Fibroblast of skin of left biceps (primary cell): Measurements from ENCODE around the gene COL6A1.
A peak's percentile ranks its signal among the peaks of the same experiment; 100 is the strongest.

Experiments used
- DNase-seq, 2 experiments: peaks; one replicate each; pipeline ENCODE4 v3.0.0-alpha.2; 2013; ENCODE audit warnings: low read depth in 2 of 2

COL6A1 gene

DNA sequence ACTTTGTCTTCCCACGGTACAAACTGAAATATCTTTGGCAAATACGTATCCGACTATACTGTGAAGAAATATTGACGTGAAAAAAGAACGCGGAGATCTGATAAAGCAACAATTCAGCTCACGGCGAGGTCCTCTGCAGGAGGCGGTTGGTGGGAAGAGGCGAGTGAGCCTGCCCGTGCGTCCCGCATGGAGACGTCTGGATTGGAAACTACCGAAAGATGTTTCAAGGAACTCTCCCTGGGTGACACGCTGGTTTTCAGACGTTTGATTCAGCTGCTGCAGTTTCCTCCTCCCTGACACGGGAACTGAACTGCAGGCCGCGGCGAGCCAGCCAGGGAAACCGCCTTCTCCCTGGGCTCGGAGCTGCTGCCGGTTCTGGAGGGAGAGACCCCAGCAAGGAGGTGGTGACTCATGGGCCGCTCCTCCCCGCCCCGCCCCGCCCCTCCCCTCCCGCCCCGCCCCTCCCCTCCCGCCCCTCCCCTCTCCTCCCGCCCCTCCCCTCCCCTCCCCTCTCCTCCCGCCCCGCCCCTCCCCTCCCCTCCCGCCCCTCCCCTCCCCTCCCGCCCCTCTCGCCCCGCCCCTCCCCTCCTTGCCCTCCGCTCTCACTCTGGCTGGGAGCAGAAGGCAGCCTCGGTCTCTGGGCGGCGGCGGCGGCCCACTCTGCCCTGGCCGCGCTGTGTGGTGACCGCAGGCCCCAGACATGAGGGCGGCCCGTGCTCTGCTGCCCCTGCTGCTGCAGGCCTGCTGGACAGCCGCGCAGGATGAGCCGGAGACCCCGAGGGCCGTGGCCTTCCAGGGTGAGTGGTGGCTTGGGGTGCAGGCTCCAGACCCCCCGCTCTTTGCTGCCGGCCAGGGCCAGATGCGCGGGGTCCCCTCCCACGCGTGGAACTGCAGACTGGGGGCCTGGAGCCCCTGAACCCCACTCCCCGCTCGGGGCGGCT lies at the start of gene COL6A1:
Gene COL6A1, plus strand, starts transcription at position 620 of the 941 bp plus-strand sequence. Its CDS starts 81 bp downstream, at position 701.
- peak; percentile 75 to 77 for DNase-seq

- DNase-seq, result no peak
These were observed 48.6 kb upstream of the COL6A1 start for GRCh38 chr21:45932922-45933502.

DNA sequence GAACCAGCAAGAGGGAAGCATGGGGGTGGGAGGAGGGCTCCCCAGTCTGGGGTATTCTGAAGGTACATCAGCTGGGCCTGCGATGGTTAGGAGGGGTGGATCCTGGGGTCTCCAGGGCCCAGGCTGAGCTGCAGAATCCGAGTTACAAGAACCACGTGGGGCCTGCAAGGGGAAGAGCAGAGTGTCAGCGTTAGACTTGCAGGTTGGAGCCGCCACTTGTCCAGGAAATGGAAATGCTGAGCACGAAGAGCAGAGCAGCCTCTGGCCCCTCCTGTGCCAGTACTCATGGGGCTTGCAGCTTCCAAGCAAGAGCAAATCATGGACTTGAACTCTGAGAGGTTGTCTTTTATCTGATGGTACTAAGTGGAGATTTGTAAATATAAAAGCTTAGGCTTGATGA lies 47.5 kb upstream of the COL6A1 start:
- no peak for DNase-seq

- no peak for DNase-seq
These were observed 47.0 kb upstream of the COL6A1 start for GRCh38 chr21:45934554-45934953.

- DNase-seq, result no peak
These were observed 45.9 kb upstream of the COL6A1 start for GRCh38 chr21:45935628-45936027.

DNA sequence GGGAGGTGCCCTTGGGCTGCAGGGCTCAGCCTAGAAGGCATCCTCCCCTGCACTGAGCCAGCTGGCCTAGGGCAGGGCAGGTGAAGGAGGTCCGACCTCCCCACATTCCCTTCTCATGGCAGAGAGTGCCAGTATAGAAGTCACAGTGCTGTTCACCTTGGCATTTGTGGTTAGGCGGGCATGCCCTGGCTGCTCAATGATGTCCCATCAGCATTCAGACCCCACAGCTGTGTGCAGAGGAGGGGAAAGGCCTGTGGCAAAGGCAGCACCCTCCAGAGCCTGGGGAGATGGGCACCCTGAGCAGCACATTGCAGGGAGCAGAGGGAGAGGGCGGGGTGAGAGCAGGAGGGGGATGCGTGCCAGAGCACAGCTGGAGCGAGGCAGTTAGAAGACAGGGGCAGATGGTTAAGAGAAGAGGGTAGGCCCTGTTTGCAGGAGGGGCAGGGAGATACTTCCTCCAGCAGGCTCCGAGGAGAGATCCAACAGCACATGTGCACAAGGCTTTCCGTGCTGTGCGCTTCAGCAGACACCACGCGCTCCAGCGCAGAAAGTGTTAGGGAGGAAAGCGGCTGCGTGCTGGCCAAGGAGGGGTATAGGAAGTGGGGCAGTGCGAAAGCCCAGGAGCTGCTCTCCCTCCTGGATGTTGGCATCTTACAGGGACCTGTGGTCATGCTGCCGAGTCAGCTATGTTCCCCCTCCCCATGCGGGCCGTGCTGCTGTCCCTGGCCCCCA lies 43.7 kb upstream of the COL6A1 start:
- DNase-seq, result no peak

- DNase-seq, result no peak
These were observed 43.2 kb upstream of the COL6A1 start for GRCh38 chr21:45938453-45938755.

DNA sequence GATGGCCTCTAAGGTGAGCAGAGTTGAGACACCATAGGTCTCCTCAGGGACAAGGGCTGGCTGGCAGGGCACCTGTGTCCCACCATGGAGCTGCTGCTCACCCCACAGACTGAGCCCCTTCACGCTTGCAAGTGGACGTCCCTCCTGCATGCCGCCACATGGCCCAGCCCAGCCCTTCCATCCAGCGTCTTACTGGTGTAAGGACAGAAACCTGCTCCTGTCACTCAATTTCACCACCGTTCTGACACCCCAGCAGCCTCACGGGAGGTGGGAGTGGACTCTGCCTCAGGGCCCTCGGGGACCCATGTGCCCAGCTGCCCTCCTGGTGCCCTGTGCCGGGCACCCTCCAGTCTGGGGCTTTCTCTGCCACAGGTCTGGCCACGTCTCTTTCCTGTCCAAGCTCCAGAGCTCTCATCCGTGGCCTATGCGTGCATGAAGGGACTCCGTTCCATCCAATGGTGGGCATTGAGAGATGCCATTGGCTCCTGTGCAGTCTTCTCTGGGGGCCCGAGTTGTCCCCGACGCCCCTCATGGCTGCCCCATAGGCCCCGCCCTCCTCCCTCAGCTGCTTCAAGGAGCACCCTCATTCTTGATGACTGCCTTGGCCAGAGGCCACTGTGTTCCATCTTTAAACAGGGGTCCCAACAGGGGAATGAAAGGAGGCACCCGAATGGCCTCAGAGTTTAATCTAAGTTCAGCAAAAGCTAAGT lies 42.6 kb upstream of the COL6A1 start:
- DNase-seq, result no peak

GRCh38 chr21:45939521-45940045 lies 42.0 kb upstream of the COL6A1 start:
- DNase-seq, result no peak

DNA sequence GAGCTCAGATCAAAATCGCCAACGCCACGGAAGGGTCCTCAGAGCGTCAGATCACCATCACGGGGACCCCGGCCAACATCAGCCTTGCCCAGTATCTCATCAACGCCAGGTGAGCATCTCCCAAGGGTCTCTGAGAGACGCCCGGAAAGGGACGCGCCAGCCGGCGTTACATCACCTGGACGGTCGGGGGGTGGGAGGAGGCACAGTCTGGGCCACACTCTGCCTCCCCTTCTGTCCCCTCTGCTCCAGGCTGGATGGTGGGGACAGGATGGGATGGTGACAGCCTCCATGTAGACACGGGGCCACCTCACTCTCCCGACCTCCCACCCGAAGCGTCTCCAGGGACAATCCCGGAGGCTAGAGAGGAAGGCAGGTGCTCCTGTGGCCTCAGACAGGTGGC lies 41.5 kb upstream of the COL6A1 start:
- DNase-seq, result no peak

- no peak for DNase-seq
These were observed 40.8 kb upstream of the COL6A1 start for GRCh38 chr21:45940621-45941337.

DNA sequence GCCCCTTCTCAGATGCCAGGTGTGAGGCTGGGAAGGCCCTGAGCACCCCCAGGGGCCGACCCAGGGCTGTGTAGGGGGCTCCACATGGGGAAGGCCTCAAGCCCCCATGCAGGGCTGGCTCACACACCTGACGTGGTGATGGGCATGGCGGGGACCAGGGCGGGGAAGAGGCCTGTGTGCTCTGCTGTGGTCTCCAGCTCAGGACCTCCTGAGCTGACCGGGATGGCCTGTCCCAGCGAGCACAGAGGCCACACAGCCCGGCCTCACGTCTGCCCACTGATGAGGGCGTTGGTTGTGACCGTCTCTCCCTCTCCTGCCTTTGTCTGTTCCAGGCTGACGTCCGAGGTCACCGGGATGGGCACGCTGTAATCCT lies 40.2 kb upstream of the COL6A1 start:
- no peak for DNase-seq

GRCh38 chr21:45941717-45942546 lies 39.6 kb upstream of the COL6A1 start:
- DNase-seq, result no peak

GRCh38 chr21:45942755-45943629 lies 38.6 kb upstream of the COL6A1 start:
- no peak for DNase-seq

DNA sequence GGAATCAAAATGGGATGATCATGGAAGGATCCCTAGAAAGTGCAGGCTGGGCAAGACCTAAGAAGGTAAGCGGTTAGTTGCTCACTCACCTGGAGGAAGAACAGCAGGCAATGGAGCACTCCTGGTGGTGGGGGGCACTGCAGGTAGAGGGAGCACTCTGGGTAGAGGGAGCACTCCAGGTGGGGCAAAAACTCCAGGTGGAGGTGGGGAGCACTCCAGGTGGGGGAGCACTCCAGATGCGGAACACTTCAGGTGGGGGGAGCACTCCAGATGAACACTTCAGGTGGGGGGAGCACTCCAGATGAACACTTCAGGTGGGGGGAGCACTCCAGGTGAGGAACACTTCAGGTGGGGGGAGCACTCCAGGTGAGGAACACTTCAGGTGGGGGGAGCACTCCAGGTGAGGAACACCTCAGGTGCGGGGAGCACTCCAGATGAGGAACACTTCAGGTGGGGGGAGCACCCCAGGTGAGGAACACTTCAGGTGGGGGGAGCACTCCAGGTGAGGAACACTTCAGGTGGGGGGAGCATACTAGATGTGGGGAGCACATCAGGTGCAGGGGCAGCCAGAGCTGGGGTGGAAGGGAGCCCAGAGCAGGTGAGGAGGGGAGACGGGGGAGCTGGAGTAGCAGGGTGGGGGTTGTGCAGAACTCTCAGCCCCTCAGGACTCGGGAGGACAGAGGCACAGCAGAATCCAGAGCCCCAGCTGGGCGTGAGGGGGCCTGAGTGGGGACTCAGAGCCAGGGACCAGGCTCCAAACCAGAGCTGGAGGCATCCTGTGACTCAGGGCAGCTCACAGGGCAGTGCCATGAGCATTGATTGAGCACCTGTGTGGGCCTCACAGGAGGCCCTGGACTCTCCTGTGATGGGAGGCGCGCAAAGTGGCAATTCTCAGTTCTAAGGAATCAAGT lies 37.7 kb upstream of the COL6A1 start:
- no peak for DNase-seq

DNA sequence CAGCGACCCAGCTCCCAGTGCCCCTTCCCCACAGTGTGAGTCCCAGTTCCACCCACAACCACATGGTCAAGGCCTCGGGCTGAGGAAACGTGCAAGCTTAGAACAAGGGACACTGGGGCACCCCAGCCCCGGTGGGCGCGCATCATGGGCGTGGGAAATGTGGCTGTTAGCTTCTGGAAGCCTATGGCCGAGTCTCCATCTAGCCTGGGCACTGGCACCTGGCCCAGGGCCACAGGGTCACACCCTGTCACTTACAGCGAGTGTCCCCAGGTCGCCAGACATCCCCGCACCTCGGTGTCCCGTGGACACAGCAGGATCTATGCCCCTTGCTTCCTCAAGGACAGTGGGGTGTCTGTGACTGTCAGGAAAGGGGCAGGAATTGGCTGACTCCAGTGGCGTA lies 37.0 kb upstream of the COL6A1 start:
- DNase-seq, result no peak

GRCh38 chr21:45945066-45945867 lies 36.3 kb upstream of the COL6A1 start:
- DNase-seq, result no peak

DNA sequence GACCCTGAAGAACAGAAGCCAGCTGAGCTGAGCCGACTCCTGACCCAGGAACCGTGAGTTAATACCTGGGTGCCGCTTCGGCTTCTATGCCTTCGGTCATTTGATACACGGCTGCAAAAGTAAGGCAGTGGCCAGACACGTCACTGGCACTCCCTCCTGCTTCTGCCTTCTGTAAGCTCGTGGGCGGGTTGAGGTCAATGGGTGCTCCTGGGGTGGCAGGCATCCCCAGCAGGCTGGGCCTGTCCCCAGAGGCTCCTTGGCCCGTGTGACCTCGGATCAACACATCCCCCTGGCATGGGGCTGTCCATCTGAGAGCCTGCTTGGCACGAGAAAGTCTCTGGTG lies 35.7 kb upstream of the COL6A1 start:
- no peak for DNase-seq
